ENCODE results near the gene COG2.

COG2 gene

DNA sequence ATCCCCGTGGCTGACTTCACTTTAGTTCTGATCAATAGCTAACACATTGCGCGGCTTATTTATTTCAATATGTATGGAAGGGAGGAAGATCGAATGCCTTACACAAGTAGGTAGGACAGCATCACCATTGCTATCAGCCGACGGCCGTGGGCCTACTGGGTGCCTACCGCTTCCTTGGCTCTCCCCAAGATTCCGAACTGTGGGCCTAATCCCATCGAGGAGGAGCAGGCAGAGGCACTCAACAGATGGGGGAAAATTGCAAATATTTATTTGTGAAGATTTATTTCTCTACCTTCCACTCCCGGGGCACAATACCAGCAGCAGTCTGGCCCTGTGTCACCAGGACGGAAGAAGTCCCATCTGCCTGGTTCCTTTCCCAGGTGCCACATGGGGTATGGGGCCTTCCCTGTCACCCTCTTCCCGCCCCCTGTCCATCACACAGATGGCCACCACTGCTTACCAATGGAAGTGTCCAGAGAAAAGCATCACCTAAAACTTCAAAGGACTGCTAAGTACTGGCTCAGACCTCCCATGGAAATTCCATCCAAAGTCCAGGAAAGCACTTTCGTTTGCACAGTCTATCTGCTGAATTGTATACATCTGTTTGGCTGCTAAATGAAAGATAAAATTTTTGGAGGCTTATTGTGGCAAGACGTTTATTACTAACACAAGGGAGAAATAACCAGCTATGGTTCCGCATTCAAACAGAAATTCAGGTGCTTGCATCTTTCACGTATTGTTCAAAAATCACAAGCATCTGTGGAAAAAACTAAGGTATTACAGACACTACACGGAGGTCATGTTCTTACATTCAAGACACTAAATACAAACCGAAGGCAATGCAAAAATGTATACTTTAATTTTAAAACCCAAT is 59.9 kb downstream of the COG2 start:
- no peak for DNase-seq (ENCODE audit: low spot score)

- no peak for DNase-seq (ENCODE audit: low spot score)
Measured at GRCh38 chr1:230702934-230703678, 60.8 kb downstream of the COG2 start.

DNA sequence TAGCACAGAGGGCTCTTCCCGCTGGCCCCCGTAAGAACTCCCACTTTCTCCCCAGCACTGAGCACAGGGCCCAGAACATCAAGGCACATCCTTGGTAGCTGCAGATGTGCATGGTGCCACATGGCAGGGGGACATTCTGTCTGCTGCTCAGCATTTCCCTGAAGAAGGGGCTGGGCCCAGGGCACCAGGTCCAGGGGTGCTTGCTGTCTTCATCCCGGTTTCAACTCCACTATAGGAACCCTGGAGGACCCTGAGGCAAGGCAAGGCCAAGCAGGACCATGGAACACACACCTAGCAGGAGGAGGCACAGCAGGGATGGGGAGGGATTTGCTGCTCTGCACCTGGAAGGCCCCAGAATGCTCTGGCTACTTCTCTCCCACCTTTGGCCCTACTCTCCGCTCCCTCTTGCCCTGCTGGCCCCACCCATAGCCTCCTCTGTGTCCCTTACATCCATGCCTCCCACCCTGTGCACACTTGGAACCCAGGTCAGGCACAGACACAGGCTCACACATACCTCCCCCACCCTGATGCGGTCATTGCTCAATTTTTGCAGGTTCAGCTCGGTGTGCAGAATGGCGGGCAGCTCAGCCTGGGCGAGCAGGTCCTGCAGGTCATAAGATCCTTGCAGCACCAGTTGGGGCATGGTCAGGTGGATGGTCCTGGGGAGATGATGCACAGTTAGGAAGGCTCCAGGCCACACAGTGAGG is 61.6 kb downstream of the COG2 start:
- DNase-seq (ENCODE audit: low spot score) = no peak

- no peak for DNase-seq (ENCODE audit: low spot score)
Measured at GRCh38 chr1:230704830-230705229, 62.5 kb downstream of the COG2 start.

GRCh38 chr1:230705289-230706019 is 63.2 kb downstream of the COG2 start:
- DNase-seq (ENCODE audit: low spot score) = no peak

DNA sequence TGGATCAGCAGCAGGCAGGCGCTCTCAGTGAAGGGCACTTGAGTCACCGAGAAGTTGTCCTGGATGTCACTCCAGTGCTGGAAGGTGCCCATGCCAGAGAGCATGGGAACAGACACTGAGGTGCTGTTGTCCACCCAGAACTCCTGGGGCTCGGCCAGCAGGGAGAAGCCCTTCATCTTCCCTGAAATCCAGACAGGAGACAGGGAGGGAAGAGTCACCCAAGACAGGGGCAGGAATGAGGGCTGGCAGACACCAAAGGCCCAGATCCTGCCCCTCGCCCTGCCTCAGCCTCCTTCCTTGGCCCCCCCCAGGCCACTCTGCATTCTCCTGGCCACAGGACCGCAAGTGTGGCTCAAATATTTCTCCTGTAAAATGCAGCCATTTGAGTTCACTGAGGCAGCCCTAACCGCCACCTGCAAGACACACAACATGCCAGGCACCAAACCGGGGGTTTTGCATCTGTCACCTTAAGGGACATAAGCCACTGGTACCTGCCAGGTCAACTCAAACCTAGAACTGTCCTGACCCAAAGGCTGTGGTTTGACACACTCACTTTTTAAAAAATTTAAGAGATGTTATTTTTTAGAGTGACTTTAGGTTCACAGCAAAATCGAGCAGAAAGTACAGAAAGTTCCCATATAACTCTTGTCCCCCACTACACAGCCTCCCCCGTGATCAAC is 63.9 kb downstream of the COG2 start:
- DNase-seq (ENCODE audit: low spot score) = no peak

- DNase-seq (ENCODE audit: low spot score) = no peak
Measured at GRCh38 chr1:230706887-230707731, 64.8 kb downstream of the COG2 start.

- DNase-seq (ENCODE audit: low spot score) = no peak
Measured at GRCh38 chr1:230707732-230708630, 65.7 kb downstream of the COG2 start.

DNA sequence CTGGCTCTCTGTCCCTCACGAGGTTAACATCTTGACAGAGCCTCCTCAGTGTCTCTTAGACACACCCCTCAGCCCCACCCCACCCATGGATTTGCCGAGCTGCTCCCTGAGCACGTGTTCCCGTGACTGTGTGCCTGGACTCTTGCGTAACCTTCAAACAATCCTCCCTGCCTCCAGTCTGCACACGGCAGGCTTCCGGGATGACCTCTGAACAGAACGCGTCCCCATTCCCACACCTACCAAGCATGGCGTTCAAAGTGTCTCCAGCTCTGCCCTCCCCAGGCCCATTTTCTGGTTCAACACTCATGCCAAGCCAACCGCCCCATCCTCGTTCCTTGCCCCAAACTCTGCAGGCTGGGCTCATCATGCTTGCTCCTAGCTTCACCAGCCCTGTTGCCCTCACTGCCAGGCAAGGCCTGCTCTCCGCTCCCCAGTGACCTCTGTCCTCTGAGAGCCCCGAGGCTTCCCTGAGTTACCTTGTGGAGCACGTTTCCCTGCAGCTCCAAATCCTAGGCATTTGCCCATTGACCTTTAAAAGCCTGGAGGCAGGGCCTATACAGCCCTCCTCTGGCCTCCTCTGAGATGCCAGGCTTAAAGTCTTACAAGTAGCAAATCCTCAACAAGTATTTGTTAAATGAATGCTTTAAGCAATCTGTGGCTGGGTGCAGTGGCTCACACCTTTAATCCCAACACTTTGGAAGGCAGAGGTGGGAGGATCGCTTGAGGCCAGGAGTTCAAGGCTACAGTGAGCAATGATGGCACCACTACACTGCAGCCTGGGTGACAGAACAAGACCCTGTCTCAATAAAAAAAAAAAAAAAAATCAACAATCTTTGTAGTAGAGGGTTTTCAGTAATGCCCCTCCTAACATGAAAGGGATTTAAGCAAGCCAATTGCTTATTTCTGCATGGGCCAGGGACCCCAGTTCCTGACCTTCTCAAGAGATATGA is 66.6 kb downstream of the COG2 start:
- no peak for DNase-seq (ENCODE audit: low spot score)

DNA sequence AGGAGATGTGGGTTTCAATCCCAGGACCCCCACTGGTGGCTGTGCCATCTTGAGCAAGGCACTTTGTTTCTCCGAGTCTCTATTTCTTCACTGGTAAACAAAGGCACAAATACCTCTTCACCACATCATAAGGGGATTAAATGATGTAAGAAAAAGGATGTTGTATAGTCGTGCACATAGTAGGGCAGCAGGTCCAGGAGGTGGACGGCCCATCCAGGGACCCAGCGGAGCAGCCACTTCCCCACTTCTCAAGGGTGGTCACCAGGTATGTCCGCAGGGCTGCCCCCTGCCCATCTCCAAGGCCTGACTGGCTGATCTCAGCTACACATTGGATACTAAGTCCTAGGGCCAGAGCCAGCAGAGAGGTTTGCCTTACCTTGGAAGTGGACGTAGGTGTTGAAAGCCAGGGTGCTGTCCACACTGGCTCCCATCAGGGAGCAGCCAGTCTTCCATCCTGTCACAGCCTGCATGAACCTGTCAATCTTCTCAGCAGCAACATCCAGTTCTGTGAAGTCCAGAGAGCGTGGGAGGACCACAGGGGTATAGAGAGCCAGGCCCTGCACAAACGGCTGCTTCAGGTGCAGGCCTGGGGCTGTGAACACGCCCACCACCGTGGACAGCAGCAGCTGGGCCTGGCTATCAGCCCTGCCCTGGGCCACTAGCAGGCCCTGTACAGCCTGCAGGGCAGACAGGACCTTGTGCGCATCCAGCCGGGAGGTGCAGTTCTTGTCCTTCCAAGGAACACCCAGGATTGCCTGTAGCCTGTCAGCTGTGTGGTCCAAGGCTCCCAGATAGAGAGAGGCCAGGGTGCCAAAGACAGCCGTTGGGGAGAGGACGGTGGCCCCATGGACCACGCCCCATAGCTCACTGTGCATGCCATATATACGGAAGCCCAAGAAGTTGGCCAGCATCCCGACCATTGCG is 67.6 kb downstream of the COG2 start:
- no peak for DNase-seq (ENCODE audit: low spot score)

- DNase-seq (ENCODE audit: low spot score) = no peak
Measured at GRCh38 chr1:230710543-230710904, 68.2 kb downstream of the COG2 start.

- no peak for DNase-seq (ENCODE audit: low spot score)
Measured at GRCh38 chr1:230711245-230711644, 69.0 kb downstream of the COG2 start.

DNA sequence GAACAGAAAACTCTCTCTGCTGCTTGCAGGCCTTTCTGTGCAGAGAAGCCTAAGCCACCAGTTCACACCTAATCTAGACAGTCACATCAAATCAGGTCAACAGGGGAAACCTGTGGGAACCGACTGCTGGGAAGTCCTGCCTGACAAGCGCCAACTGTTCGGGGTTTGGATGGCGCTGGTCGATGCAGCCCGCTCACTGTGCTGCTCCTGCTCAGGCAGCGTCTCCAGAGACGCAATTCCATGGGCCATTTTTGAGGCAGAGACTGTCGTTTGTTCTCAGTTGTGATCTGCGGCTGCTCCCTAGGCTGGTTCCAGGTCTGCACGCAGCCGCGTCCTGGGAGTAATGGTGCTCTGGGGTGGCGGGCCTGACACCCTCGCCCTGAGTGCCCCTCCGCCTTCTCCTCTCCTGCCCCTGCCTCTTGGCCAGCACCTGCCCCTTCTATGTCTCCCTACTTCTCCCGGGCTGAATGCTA is 70.2 kb downstream of the COG2 start:
- DNase-seq (ENCODE audit: low spot score) = no peak

- no peak for DNase-seq (ENCODE audit: low spot score)
Measured at GRCh38 chr1:230713138-230713537, 70.9 kb downstream of the COG2 start.

DNA sequence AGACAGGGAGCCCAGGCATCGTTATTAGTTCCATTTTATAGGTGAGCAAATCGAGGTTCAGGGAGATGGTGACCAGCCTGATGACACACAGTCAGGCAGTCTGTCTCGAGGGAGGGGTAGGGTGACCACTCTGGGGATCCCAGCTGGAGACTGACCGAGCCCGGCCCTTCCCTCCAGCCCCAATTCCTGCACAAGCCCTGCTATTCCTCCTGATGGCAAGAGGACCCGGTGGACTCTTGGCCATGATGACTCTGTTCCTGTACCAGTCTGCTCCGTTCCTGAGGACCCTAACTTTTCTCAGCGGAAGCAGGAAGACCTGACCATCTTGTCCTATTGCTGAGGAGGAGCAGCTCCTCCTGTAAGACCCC is 71.2 kb downstream of the COG2 start:
- DNase-seq (ENCODE audit: low spot score) = no peak

DNA sequence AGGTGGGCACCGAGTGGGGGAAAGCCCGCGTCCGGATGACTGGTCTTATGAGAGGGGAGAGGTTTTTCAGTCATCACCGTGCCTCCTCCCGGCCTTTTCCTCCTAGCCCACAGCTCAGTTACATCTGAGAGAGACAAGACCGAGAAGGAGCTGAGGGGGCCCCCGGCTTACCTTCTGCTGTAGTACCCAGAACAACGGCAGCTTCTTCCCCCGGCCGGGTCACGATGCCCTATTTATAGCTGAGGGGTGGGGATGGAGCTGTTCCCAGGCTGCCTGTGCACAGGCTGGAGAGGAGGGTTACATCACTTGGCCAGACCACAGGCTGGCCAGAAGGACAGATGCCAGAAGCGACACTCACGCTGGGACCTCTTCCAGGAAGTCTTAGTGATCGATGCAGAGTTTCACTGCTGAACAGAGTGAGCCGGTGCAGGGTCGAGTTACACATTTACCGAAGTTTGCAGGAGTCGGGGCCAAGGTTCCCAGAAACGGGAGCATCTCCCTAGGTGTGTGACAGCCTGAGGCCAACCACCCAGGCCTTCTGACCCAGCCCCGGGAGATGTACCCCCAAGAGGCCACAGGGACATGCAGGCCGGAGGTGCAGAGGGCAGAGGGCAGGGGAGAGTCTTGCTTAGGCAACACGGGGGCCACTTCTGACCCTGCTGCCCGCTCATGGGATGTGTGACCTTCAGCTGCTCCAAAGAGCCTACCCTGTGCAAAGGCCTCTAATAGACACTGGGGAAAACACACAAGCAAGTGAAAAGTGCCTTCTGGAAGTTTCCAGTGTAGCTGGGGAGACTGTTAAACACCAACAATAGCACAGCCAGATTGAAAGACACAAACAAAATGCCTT is 71.9 kb downstream of the COG2 start, which contains the start of gene AGT:
AGT (minus strand) TSS at position 208 of the 850 bp plus-strand sequence. CDS start 3,299 bp downstream, outside the sequence.
- DNase-seq (ENCODE audit: low spot score) = no peak

All from CD4-positive, alpha-beta T cell treated with Interleukin-15 for 4 hours (primary cell).